T-helper 2 cell treated with Interferon-gamma antibody and Interleukin-4, amounts not matched to agents 5 μg/mL and 100 μg/mL, for 36 hours (primary cell): Measurements from ENCODE around the gene NT5C1A.
A peak's percentile ranks its signal among the peaks of the same experiment; 100 is the strongest.

Experiments
- DNase-seq: peaks from one replicate; pipeline ENCODE4 v3.0.0; 2021; ENCODE audit warnings: low spot score
- H3K27ac Mint-ChIP-seq: one replicate; pipeline ENCODE4 v1.8.0; 2021; ENCODE audit warnings: mild to moderate bottlenecking, mixed read lengths
- H3K27me3 Mint-ChIP-seq: one replicate; pipeline ENCODE4 v1.8.0; 2021; ENCODE audit warnings: low read depth, mixed read lengths
- H3K36me3 Mint-ChIP-seq: one replicate; pipeline ENCODE4 v1.8.0; 2021; ENCODE audit warnings: low read depth, mixed read lengths
- H3K4me1 Mint-ChIP-seq: one replicate; pipeline ENCODE4 v1.8.0; 2021; ENCODE audit warnings: low read depth, mixed read lengths
- H3K4me3 Mint-ChIP-seq: one replicate; pipeline ENCODE4 v1.8.0; 2022; ENCODE audit warnings: mild to moderate bottlenecking, moderate library complexity, mixed read lengths
- H3K9me3 Mint-ChIP-seq: one replicate; pipeline ENCODE4 v1.8.0; 2021; ENCODE audit warnings: mixed read lengths

NT5C1A gene

GRCh38 chr1:39666772-39667171 lies 5.1 kb downstream of the NT5C1A start:
- Mint-ChIP-seq H3K27me3 (peaks cover 15% of the 10 kb centered on the region), H3K4me1 (peaks cover 14% of the 10 kb centered on the region), H3K27ac (peak overlapping the region; percentile 53), H3K36me3 (no peaks in the 10 kb centered on the region), H3K9me3 (no peaks in the 10 kb centered on the region), H3K4me3 (peak overlapping the region; percentile 0)
- DNase-seq: peak; percentile 82

- H3K27me3 Mint-ChIP-seq: no peaks in the 10 kb centered on the region
- H3K9me3 Mint-ChIP-seq: no peaks in the 10 kb centered on the region
- no peak overlapping the region for H3K27ac Mint-ChIP-seq
- DNase-seq: no peak
- H3K36me3 Mint-ChIP-seq: no peaks in the 10 kb centered on the region
- no peak overlapping the region for H3K4me3 Mint-ChIP-seq
- peaks cover 14% of the 10 kb centered on the region for H3K4me1 Mint-ChIP-seq
Measured at GRCh38 chr1:39663559-39663958, 8.3 kb downstream of the NT5C1A start.

- Mint-ChIP-seq H3K4me1 (peaks cover 17% of the 10 kb centered on the region), H3K4me3 (no peak overlapping the region), H3K36me3 (no peaks in the 10 kb centered on the region), H3K9me3 (no peaks in the 10 kb centered on the region), H3K27ac (no peak overlapping the region), H3K27me3 (no peaks in the 10 kb centered on the region)
- DNase-seq: no peak
Measured at GRCh38 chr1:39662861-39663260, 9.0 kb downstream of the NT5C1A start.

GRCh38 chr1:39659538-39659937 lies 12.4 kb downstream of the NT5C1A start:
- DNase-seq: no peak
- no peak overlapping the region for H3K4me3 Mint-ChIP-seq
- peaks cover 9% of the 10 kb centered on the region for H3K4me1 Mint-ChIP-seq
- no peaks in the 10 kb centered on the region for H3K9me3 Mint-ChIP-seq
- no peaks in the 10 kb centered on the region for H3K36me3 Mint-ChIP-seq
- H3K27me3 Mint-ChIP-seq: no peaks in the 10 kb centered on the region
- no peak overlapping the region for H3K27ac Mint-ChIP-seq

GRCh38 chr1:39659110-39659509 lies 12.8 kb downstream of the NT5C1A start:
- DNase-seq: no peak
- Mint-ChIP-seq H3K36me3 (no peaks in the 10 kb centered on the region), H3K4me3 (no peak overlapping the region), H3K9me3 (no peaks in the 10 kb centered on the region), H3K4me1 (peaks cover 9% of the 10 kb centered on the region), H3K27ac (no peak overlapping the region), H3K27me3 (no peaks in the 10 kb centered on the region)

- Mint-ChIP-seq H3K27ac (peak overlapping the region; percentile 16), H3K4me3 (peak overlapping the region; percentile 60)
Measured at GRCh38 chr1:39657923-39658485, 13.9 kb downstream of the NT5C1A start.

GRCh38 chr1:39657402-39657801 lies 14.5 kb downstream of the NT5C1A start:
- DNase-seq: no peak
- Mint-ChIP-seq H3K4me3 (no peak overlapping the region), H3K9me3 (no peaks in the 10 kb centered on the region), H3K4me1 (peaks cover 16% of the 10 kb centered on the region), H3K27me3 (no peaks in the 10 kb centered on the region), H3K27ac (no peak overlapping the region), H3K36me3 (no peaks in the 10 kb centered on the region)

More at GRCh38 chr1:39657923-39658485, 13.9 kb downstream of the NT5C1A start:
- Mint-ChIP-seq H3K27me3 (no peaks in the 10 kb centered on the region), H3K9me3 (no peaks in the 10 kb centered on the region), H3K4me1 (peaks cover 16% of the 10 kb centered on the region), H3K36me3 (no peaks in the 10 kb centered on the region)
- peak; percentile 65 for DNase-seq

- H3K9me3 Mint-ChIP-seq: no peaks in the 10 kb centered on the region
- H3K4me1 Mint-ChIP-seq: peaks cover 16% of the 10 kb centered on the region
- no peaks in the 10 kb centered on the region for H3K27me3 Mint-ChIP-seq
- no peak overlapping the region for H3K4me3 Mint-ChIP-seq
- H3K27ac Mint-ChIP-seq: no peak overlapping the region
- DNase-seq: no peak
- H3K36me3 Mint-ChIP-seq: no peaks in the 10 kb centered on the region
Measured at GRCh38 chr1:39656391-39656790, 15.5 kb downstream of the NT5C1A start.

GRCh38 chr1:39655578-39656268 lies 16.2 kb downstream of the NT5C1A start:
- Mint-ChIP-seq H3K4me3 (no peak overlapping the region), H3K9me3 (no peaks in the 10 kb centered on the region), H3K4me1 (peaks cover 16% of the 10 kb centered on the region), H3K36me3 (no peaks in the 10 kb centered on the region), H3K27me3 (no peaks in the 10 kb centered on the region), H3K27ac (no peak overlapping the region)
- no peak for DNase-seq

GRCh38 chr1:39654291-39654690 lies 17.6 kb downstream of the NT5C1A start:
- H3K27me3 Mint-ChIP-seq: no peaks in the 10 kb centered on the region
- no peak overlapping the region for H3K4me3 Mint-ChIP-seq
- no peaks in the 10 kb centered on the region for H3K9me3 Mint-ChIP-seq
- no peak overlapping the region for H3K27ac Mint-ChIP-seq
- DNase-seq: no peak
- peaks cover 16% of the 10 kb centered on the region for H3K4me1 Mint-ChIP-seq
- H3K36me3 Mint-ChIP-seq: no peaks in the 10 kb centered on the region

- Mint-ChIP-seq H3K36me3 (no peaks in the 10 kb centered on the region), H3K9me3 (no peaks in the 10 kb centered on the region), H3K4me3 (no peak overlapping the region), H3K4me1 (peaks cover 16% of the 10 kb centered on the region), H3K27ac (no peak overlapping the region), H3K27me3 (no peaks in the 10 kb centered on the region)
- peak; percentile 73 for DNase-seq
Measured at GRCh38 chr1:39653546-39654031, 18.3 kb downstream of the NT5C1A start.

GRCh38 chr1:39652554-39652953 lies 19.4 kb downstream of the NT5C1A start:
- Mint-ChIP-seq H3K36me3 (no peaks in the 10 kb centered on the region), H3K4me3 (no peak overlapping the region), H3K9me3 (no peaks in the 10 kb centered on the region), H3K27ac (no peak overlapping the region), H3K27me3 (no peaks in the 10 kb centered on the region), H3K4me1 (peaks cover 12% of the 10 kb centered on the region)
- no peak for DNase-seq

- no peak overlapping the region for H3K4me3 Mint-ChIP-seq
- no peaks in the 10 kb centered on the region for H3K36me3 Mint-ChIP-seq
- DNase-seq: no peak
- no peaks in the 10 kb centered on the region for H3K9me3 Mint-ChIP-seq
- H3K27me3 Mint-ChIP-seq: no peaks in the 10 kb centered on the region
- no peak overlapping the region for H3K27ac Mint-ChIP-seq
- peaks cover 8% of the 10 kb centered on the region for H3K4me1 Mint-ChIP-seq
Measured at GRCh38 chr1:39652105-39652504, 19.8 kb downstream of the NT5C1A start.

- H3K27ac Mint-ChIP-seq: no peak overlapping the region
- peaks cover 8% of the 10 kb centered on the region for H3K4me1 Mint-ChIP-seq
- H3K4me3 Mint-ChIP-seq: no peak overlapping the region
- no peaks in the 10 kb centered on the region for H3K27me3 Mint-ChIP-seq
- H3K9me3 Mint-ChIP-seq: no peaks in the 10 kb centered on the region
- no peaks in the 10 kb centered on the region for H3K36me3 Mint-ChIP-seq
- DNase-seq: no peak
Measured at GRCh38 chr1:39650431-39650830, 21.5 kb downstream of the NT5C1A start.
